Stimulated activated naive CD8-positive, alpha-beta T cell treated with anti-CD3 and anti-CD28 coated beads, Interleukin-15, Interleukin-2, amounts not matched to agents 100 ng/mL and 50 ng/mL, for 24 hours (primary cell): ENCODE measurements around the gene ADSS2.
"Not testable (repeated sequence)": the region's sequence is repeated elsewhere in the genome, so short reads cannot be mapped to it uniquely, and the experiment has no call there.

Experiments used
- H3K27ac Mint-ChIP-seq: one replicate; pipeline ENCODE4 v1.8.0; 2021; ENCODE audit warnings: mild to moderate bottlenecking, mixed read lengths
- H3K27me3 Mint-ChIP-seq: one replicate; pipeline ENCODE4 v1.8.0; 2021; ENCODE audit warnings: mixed read lengths
- H3K36me3 Mint-ChIP-seq: one replicate; pipeline ENCODE4 v1.8.0; 2021; ENCODE audit warnings: low read depth, mixed read lengths
- H3K4me1 Mint-ChIP-seq: one replicate; pipeline ENCODE4 v1.8.0; 2021; ENCODE audit warnings: low read depth, mixed read lengths
- H3K4me3 Mint-ChIP-seq: one replicate; pipeline ENCODE4 v1.8.0; 2021; ENCODE audit warnings: mild to moderate bottlenecking, mixed read lengths
- H3K9me3 Mint-ChIP-seq: one replicate; pipeline ENCODE4 v1.8.0; 2021; ENCODE audit warnings: mixed read lengths

Gene ADSS2

DNA sequence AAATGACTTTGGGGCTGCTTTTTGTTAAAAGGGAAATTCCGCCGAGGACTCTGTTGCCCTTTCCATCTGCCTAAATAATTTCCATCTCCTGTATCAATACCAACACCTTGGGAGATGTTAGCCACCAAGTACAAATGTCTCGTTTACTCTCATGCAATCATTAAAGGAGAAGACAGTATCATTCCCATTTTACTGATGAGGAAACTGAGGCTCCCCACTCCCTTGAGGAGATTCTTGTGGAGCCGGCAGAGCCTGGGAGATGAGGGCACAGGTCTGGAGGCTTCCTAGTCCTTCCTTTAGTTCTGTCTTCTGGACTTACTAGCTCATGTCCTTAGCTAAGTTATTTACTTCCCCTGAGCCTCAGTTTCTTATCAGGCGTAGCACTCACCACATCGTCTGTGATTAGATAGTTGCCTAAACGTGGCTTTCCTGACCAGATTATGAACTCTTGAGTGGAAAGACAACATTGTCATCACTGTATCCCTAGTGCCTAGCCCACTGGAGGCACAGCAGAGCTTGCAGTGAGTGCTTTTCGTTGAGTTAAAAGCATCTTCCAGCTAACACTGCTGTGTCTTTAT, 81.6 kb downstream of the ADSS2 start:
- H3K36me3 Mint-ChIP-seq: no peaks in the 10 kb centered on the region
- H3K4me3 Mint-ChIP-seq: no peak overlapping the region
- H3K9me3 Mint-ChIP-seq: no peaks in the 10 kb centered on the region
- no peak overlapping the region for H3K27ac Mint-ChIP-seq
- H3K27me3 Mint-ChIP-seq: no peaks in the 10 kb centered on the region
- peaks cover 5% of the 10 kb centered on the region for H3K4me1 Mint-ChIP-seq

DNA sequence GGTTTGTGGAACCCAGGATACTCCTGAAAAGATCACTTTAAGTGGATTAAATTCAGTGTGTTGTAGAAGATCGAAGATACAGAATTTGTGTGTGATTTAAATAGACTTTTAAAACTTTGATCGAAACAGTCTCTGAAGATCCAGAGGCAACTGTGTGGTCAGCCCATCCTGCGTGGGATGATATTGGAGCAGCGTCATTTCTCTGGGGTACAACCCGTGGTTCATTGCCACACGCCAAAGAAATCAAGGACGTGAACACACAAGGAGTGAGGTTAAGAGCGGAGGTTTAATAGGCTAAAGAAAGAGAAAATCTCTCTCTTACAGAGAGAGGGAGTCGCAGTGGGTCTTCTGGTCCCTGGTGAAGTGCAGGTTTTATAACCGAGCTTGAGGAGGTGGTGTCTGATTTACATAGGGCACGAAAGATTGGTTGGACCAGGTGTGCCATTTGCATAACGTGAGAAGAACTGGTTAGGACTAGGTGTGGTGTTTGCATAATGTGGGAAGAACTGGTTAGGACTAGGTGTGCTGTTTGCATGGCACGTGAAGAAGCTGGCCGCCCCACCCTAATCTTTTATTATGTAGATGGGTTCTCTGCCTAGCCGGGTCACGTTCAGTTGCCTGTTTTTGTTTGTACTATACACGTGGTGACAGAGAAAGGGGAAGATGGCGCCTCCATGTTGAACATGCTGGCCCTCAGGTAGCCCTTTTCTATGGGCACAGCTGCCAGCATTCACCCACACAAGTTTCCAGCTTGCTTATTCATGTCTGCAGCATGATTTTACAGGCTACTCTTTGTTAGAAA, 82.3 kb downstream of the ADSS2 start:
- peaks cover 7% of the 10 kb centered on the region for H3K9me3 Mint-ChIP-seq
- no peak overlapping the region for H3K27ac Mint-ChIP-seq
- H3K27me3 Mint-ChIP-seq: no peaks in the 10 kb centered on the region
- H3K36me3 Mint-ChIP-seq: no peaks in the 10 kb centered on the region
- H3K4me1 Mint-ChIP-seq: peaks cover 5% of the 10 kb centered on the region
- no peak overlapping the region for H3K4me3 Mint-ChIP-seq

DNA sequence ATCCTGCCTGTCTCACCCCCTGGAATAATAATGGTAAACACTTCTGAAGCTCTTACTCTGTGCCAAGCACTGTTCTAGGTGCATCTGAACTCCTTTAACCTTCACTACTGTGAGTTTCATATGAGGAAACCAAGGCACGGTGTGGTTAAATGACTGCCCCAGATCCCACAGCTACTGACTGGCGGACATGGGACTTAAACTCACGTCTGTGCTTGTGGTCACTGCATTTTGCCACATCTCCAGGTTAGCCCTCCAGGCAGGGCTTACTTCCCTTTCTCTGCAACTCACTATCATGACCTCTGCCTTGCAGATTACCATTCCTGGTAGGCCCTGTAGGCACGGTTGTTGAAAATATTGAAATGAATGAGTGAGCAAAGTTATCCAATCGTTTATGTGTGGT, 83.4 kb downstream of the ADSS2 start:
- no peaks in the 10 kb centered on the region for H3K27me3 Mint-ChIP-seq

DNA sequence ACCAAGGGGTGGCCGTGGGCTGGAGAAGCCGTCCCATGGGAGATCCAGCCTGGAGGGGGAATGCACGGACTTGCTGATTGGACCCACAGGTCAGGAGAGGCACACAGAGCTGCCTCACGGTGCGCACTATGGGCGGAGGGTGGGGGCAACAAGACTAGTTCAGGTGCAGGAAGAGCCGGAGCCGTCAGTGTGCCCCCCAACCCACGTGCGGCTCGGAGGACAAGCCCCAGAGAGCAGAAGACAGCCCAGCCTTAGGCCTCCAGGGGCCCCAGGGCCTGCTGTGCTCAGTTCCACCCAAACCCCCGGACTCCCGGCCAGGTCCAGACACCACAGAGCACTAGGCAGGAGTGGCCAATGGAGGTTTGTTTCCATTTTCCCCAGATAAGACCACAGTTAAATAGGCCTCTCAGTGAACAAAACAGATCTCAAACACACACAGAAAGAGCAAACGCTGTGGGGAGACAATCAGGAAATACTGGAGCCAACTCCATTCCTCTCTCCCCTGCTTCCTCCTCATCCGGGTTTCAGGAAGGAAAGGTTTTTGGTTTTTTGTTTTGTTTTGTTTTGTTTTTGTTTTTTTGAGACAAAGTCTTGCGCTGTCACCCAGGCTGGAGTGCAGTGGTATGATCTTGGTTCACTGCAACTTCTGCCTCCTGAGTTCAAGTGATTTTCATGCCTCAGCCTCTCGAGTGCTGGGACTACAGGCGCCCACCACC, 84.2 kb downstream of the ADSS2 start:
- no peaks in the 10 kb centered on the region for H3K27me3 Mint-ChIP-seq
- H3K9me3 Mint-ChIP-seq: peaks cover 8% of the 10 kb centered on the region
- no peaks in the 10 kb centered on the region for H3K36me3 Mint-ChIP-seq
- H3K27ac Mint-ChIP-seq: no peak overlapping the region
- no peak overlapping the region for H3K4me3 Mint-ChIP-seq
- H3K4me1 Mint-ChIP-seq: peaks cover 5% of the 10 kb centered on the region

More for the DNA sequence above, 83.4 kb downstream of the ADSS2 start:
- Mint-ChIP-seq H3K36me3 (no peaks in the 10 kb centered on the region), H3K4me3 (no peak overlapping the region), H3K9me3 (peaks cover 8% of the 10 kb centered on the region), H3K4me1 (peaks cover 5% of the 10 kb centered on the region), H3K27ac (no peak overlapping the region)

DNA sequence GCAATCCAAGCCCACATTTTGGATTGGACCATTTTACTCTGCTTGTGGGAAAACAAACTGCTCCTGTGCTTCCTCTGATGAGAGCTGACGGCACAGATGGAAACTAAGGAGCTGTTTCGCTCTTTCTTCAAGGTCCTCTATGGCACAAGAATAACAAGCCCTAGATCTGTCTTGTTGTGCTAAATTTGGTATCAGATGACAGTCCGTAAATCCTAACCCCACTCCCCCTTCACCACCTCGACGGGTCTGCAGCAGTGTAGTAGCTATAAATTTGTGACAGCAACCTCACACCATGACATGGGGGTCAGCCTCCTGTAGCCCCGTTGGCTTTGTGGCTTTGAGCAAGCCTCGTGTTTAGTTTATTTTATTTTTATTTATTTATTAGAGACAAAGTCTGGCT, 85.9 kb downstream of the ADSS2 start:
- H3K27ac Mint-ChIP-seq: no peak overlapping the region
- H3K9me3 Mint-ChIP-seq: peaks cover 8% of the 10 kb centered on the region
- no peaks in the 10 kb centered on the region for H3K27me3 Mint-ChIP-seq
- no peak overlapping the region for H3K4me3 Mint-ChIP-seq
- no peaks in the 10 kb centered on the region for H3K36me3 Mint-ChIP-seq
- peaks cover 5% of the 10 kb centered on the region for H3K4me1 Mint-ChIP-seq

DNA sequence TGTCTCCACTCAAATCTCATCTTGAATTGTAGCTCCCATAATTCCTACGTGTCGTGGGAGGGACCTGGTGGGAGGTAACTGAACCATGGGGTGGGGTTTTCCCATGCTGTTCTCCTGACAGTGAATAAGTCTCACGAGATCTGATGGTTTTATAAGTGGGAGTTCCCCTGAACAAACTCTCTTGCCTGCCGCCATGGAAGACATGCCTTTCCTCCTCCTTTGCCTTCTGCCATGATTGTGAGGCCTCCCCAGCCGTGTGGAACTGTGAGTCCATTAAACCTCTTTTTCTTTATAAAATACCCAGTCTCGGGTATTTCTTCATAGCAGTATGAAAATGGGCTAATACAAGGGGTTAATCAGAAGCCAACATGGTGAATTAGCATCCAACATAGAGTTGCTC, 86.4 kb downstream of the ADSS2 start:
- H3K4me3 Mint-ChIP-seq, H3K4me1 Mint-ChIP-seq, H3K27ac Mint-ChIP-seq, H3K27me3 Mint-ChIP-seq, H3K36me3 Mint-ChIP-seq, H3K9me3 Mint-ChIP-seq: not testable (repeated sequence)

DNA sequence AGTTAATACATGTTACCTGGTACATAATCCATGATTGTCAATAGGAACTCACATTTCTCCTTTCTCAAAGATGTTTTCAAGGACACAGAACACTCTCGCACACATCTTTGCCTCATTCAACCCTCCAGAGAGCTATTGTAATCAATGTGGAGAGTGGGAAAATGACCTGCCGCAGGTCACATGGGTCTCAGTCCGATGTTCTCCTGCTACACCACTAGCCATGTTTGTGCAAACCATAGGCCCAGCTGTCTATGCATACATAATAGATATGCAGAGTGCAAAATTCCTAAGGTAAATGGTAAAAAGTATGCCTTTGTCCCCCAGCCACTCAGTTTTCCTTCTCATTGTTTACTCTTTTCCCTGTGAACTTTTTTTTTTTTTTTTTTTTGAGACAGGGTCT, 89.2 kb downstream of the ADSS2 start:
- H3K4me3 Mint-ChIP-seq: no peak overlapping the region
- no peak overlapping the region for H3K27ac Mint-ChIP-seq
- H3K36me3 Mint-ChIP-seq: no peaks in the 10 kb centered on the region
- no peaks in the 10 kb centered on the region for H3K4me1 Mint-ChIP-seq
- H3K9me3 Mint-ChIP-seq: peaks cover 8% of the 10 kb centered on the region
- no peaks in the 10 kb centered on the region for H3K27me3 Mint-ChIP-seq

DNA sequence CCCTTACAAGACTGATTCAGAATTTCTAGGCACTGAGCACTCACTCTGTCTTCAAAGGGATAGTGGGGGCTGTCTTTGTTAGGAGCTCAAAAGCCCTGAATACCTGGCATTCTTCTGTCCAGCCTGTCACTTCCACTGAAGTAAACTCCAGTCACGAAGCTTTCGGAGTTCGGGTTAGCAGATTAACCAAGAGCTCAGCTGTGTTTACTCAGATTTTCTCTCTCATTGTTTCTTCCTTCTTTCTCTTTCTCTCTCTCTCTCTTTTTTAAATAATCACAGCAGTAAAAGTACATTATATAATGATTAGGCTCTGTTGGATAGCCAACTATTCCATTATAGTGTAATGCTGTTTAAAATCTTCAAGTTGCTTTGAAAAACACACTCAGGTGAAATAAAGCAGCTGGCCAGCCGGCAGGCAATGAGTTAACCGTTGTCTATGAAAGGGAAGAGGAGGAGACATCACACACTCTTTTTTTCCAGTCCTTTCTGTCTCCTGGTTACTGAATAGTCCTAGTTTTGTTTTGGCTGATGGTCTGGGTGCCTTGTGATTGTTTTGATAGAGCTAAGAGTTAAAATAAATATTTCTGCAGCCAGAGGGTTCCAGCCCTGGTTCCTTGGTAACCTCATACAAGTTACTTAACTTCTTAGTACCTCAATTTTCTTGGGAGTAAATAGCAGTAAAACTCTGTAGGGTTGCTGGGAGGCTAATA, 89.8 kb downstream of the ADSS2 start:
- H3K4me1 Mint-ChIP-seq: no peaks in the 10 kb centered on the region
- no peaks in the 10 kb centered on the region for H3K27me3 Mint-ChIP-seq
- H3K27ac Mint-ChIP-seq: no peak overlapping the region
- no peaks in the 10 kb centered on the region for H3K36me3 Mint-ChIP-seq
- H3K9me3 Mint-ChIP-seq: peaks cover 8% of the 10 kb centered on the region
- no peak overlapping the region for H3K4me3 Mint-ChIP-seq
